Muscle of leg (tissue), 11 donors: Measurements from ENCODE around the gene LGR4. TPM values are rescaled to one million over a fixed set of nuclear protein-coding genes. Genes with fewer than 3 reads are reported as not detected.

ENCODE experiments used
- DNase-seq: peaks from one replicate; pipeline ENCODE4 v3.0.0; 2013
- H3K27ac ChIP-seq: one replicate; pipeline ENCODE4 v1.5.1; 2013; ENCODE audit warnings: mild to moderate bottlenecking, low read length, control low read depth
- H3K27me3 ChIP-seq: one replicate; pipeline ENCODE4 v1.6.1; 2013; ENCODE audit warnings: low read length; ENCODE audit not compliant: control insufficient read depth, insufficient read depth
- H3K36me3 ChIP-seq: one replicate; pipeline ENCODE4 v1.6.1; 2013; ENCODE audit warnings: low read length; ENCODE audit not compliant: control insufficient read depth, insufficient read depth
- H3K4me1 ChIP-seq: one replicate; pipeline ENCODE4 v1.6.1; 2013; ENCODE audit warnings: low read length; ENCODE audit not compliant: control insufficient read depth, insufficient read depth
- H3K4me3 ChIP-seq: one replicate; pipeline ENCODE4 v1.5.1; 2013; ENCODE audit warnings: low read length, control low read depth
- H3K9me3 ChIP-seq: replicated peaks from 2 replicates; pipeline ENCODE4 v1.6.1; 2013; ENCODE audit warnings: low read depth, low read length; ENCODE audit not compliant: control insufficient read depth
- WGBS: methylation state at CpG from one replicate; pipeline ENCODE4 v1.1.5; 2013; ENCODE audit warnings: missing lambda C conversion rate; ENCODE audit not compliant: insufficient coverage; 5-methylcytosine and 5-hydroxymethylcytosine counted together
- polyA plus RNA-seq, 8 donors: library from polyadenylated mRNA; unstranded; fragments of 120-200 nt; gene quantifications; one replicate each; pipeline versions ENCODE4 v1.2.1 to v1.2.3, GENCODE V29; 2013; ENCODE audit warnings: inconsistent platforms in 1 of 8, low replicate concordance in 1 of 8; ENCODE audit not compliant: insufficient read length in 8 of 8, insufficient read depth in 1 of 8
- total RNA-seq: library from RNA; stranded (reverse); fragments of 120-200 nt; gene quantifications from one replicate; pipeline ENCODE4 v1.2.4, GENCODE V29; 2013

The LGR4 gene
- total and polyA plus RNA-seq, 9 donors = 18.8 to 33.3 (median 27.6) TPM

GRCh38 chr11:27431808-27432207 lies 40.8 kb downstream of the LGR4 start:
- peaks cover 5% of the 10 kb centered on the region for H3K36me3 ChIP-seq
- WGBS = 80% methylated on average over 1 of the region's 2 CpGs

GRCh38 chr11:27429761-27430393 lies 42.7 kb downstream of the LGR4 start:
- Histone ChIP-seq H3K27ac (no peak overlapping the region), H3K9me3 (no peaks in the 10 kb centered on the region), H3K36me3 (peaks cover 5% of the 10 kb centered on the region), H3K4me1 (peaks cover 4% of the 10 kb centered on the region), H3K27me3 (no peaks in the 10 kb centered on the region), H3K4me3 (no peak overlapping the region)
- no peak for DNase-seq
- WGBS = 30% methylated on average over 3 of the region's 5 CpGs

More at GRCh38 chr11:27431808-27432207, 40.8 kb downstream of the LGR4 start:
- no peak for DNase-seq
- H3K27me3 ChIP-seq = no peaks in the 10 kb centered on the region
- H3K4me1 ChIP-seq = peaks cover 4% of the 10 kb centered on the region
- H3K4me3 ChIP-seq = no peak overlapping the region
- H3K9me3 ChIP-seq = no peaks in the 10 kb centered on the region
- no peak overlapping the region for H3K27ac ChIP-seq

GRCh38 chr11:27427183-27427980 lies 45.2 kb downstream of the LGR4 start:
- no peak overlapping the region for H3K4me3 ChIP-seq
- WGBS = 86% methylated on average over 2 of the region's 7 CpGs
- H3K27ac ChIP-seq = no peak overlapping the region
- H3K4me1 ChIP-seq = peaks cover 4% of the 10 kb centered on the region
- H3K27me3 ChIP-seq = no peaks in the 10 kb centered on the region
- peak; percentile 40 for DNase-seq
- peaks cover 5% of the 10 kb centered on the region for H3K36me3 ChIP-seq
- no peaks in the 10 kb centered on the region for H3K9me3 ChIP-seq

- Histone ChIP-seq H3K9me3 (no peaks in the 10 kb centered on the region), H3K27me3 (no peaks in the 10 kb centered on the region), H3K27ac (no peak overlapping the region), H3K4me3 (no peak overlapping the region), H3K36me3 (peaks cover 5% of the 10 kb centered on the region), H3K4me1 (peaks cover 4% of the 10 kb centered on the region)
- no CpG with 5 or more reads among the region's 2 CpGs for WGBS
- peak; percentile 57 for DNase-seq
These were observed 46.8 kb downstream of the LGR4 start for GRCh38 chr11:27425814-27426213.

DNA sequence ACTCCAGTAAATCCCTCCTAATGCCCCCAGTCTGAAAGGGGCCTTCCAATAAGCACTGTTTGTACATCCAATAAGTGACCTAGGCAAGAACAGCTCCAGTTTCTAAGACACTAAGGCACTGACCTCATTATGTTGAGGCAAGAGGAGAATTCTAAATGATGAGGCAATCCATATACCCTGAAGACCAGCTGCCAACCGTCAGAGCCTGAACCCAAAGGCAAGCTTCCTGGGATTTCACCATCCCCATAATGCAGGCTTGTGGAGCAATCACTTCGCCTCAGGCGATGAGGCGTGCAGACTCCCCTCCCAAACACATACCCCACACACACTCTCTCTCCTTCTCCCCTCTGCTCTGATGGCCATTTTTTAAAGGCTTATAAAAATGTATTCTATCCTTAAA lies 49.5 kb downstream of the LGR4 start:
- H3K4me3 ChIP-seq = no peak overlapping the region
- H3K36me3 ChIP-seq = no peaks in the 10 kb centered on the region
- H3K27ac ChIP-seq = no peak overlapping the region
- no peaks in the 10 kb centered on the region for H3K27me3 ChIP-seq
- H3K9me3 ChIP-seq = no peaks in the 10 kb centered on the region
- DNase-seq = peak; percentile 23
- WGBS = 40% methylated on average over 1 of the region's 4 CpGs
- H3K4me1 ChIP-seq = peaks cover 4% of the 10 kb centered on the region

- no peak overlapping the region for H3K27ac ChIP-seq
These were observed 50.6 kb downstream of the LGR4 start for GRCh38 chr11:27421819-27422494.

GRCh38 chr11:27420722-27421572 lies 51.6 kb downstream of the LGR4 start:
- Histone ChIP-seq H3K9me3 (no peaks in the 10 kb centered on the region), H3K27me3 (no peaks in the 10 kb centered on the region), H3K36me3 (no peaks in the 10 kb centered on the region), H3K4me3 (no peak overlapping the region), H3K27ac (no peak overlapping the region), H3K4me1 (no peaks in the 10 kb centered on the region)
- WGBS = 57% methylated on average over 1 of the region's 4 CpGs
- no peak for DNase-seq

More at GRCh38 chr11:27421819-27422494, 50.6 kb downstream of the LGR4 start:
- no peak overlapping the region for H3K4me3 ChIP-seq
- H3K4me1 ChIP-seq = peaks cover 2% of the 10 kb centered on the region
- H3K36me3 ChIP-seq = no peaks in the 10 kb centered on the region
- H3K9me3 ChIP-seq = no peaks in the 10 kb centered on the region
- no CpG with 5 or more reads among the region's 9 CpGs for WGBS
- H3K27me3 ChIP-seq = no peaks in the 10 kb centered on the region
- no peak for DNase-seq

- H3K36me3 ChIP-seq = no peaks in the 10 kb centered on the region
- H3K4me1 ChIP-seq = no peaks in the 10 kb centered on the region
- no peak for DNase-seq
- no peaks in the 10 kb centered on the region for H3K27me3 ChIP-seq
- H3K27ac ChIP-seq = no peak overlapping the region
- H3K4me3 ChIP-seq = no peak overlapping the region
- whole genome bisulfite sequencing = no CpG with 5 or more reads among the region's 4 CpGs
- no peaks in the 10 kb centered on the region for H3K9me3 ChIP-seq
These were observed 52.4 kb downstream of the LGR4 start for GRCh38 chr11:27420217-27420616.

- no peaks in the 10 kb centered on the region for H3K4me1 ChIP-seq
- 62% methylated on average over 1 of the region's 1 CpG for WGBS
- H3K4me3 ChIP-seq = no peak overlapping the region
- H3K27me3 ChIP-seq = no peaks in the 10 kb centered on the region
- no peaks in the 10 kb centered on the region for H3K9me3 ChIP-seq
- no peak for DNase-seq
- H3K27ac ChIP-seq = no peak overlapping the region
- H3K36me3 ChIP-seq = no peaks in the 10 kb centered on the region
These were observed 54.2 kb downstream of the LGR4 start for GRCh38 chr11:27418356-27418755.
